SK-N-SH (cell line): Measurements from ENCODE around the gene PER1. TPM values are rescaled to one million over a fixed set of nuclear protein-coding genes. Genes with fewer than 3 reads are reported as not detected.

Experiments
- CTCF ChIA-PET: fragments of 300-600, 350-600 bp; formaldehyde crosslinking; extraction: SDS; loops from one replicate; lab custom pipeline; 2021; lab: Yijun Ruan, JAX
- POLR2A ChIA-PET: fragments of 350-600 bp; sonication (Branson Sonifier 250); formaldehyde crosslinking; extraction: SDS; loops from one replicate; lab custom pipeline; 2020; ENCODE audit warnings: antibody characterized with exemption, inconsistent platforms; lab: Yijun Ruan, JAX
- DNase-seq: peaks from one replicate; pipeline ENCODE4 v3.0.0; 2012
- H2AFZ ChIP-seq: fragments of 200-600 bp; sonication (generic); 2 replicates; pipeline ENCODE4 v1.8.1; 2016; ENCODE audit warnings: antibody characterized with exemption, mild to moderate bottlenecking, low read depth
- H3F3A ChIP-seq: fragments of 200-600 bp; sonication (generic); replicated peaks from 2 replicates; pipeline ENCODE3; 2016; ENCODE audit warnings: antibody characterized with exemption, mild to moderate bottlenecking; ENCODE audit not compliant: insufficient read depth
- H3K27ac ChIP-seq, 2 experiments: fragments of 200-500 bp in 1 of 2; fragments of 200-600 bp in 1 of 2; sonication (Bioruptor generic) in 1 of 2; sonication (generic), shearing (Covaris generic) in 1 of 2; 2 replicates each; pipeline versions ENCODE4 v1.5.1 to v1.6.1; 2014 to 2016; ENCODE audit warnings: low read depth in 2 of 2, inconsistent platforms in 1 of 2, low read length in 1 of 2, mild to moderate bottlenecking in 1 of 2, mixed read lengths in 1 of 2
- H3K27me3 ChIP-seq: fragments of 200-600 bp; sonication (generic), shearing (Covaris generic); 2 replicates; pipeline ENCODE4 v1.6.1; 2016; ENCODE audit warnings: mixed run types; ENCODE audit not compliant: insufficient read depth
- H3K36me3 ChIP-seq, 2 experiments: fragments of 200-500 bp in 1 of 2; fragments of 200-600 bp in 1 of 2; sonication (Bioruptor generic) in 1 of 2; sonication (generic) in 1 of 2; replicated peaks in 1 of 2; 2 replicates each; pipeline versions ENCODE3 to v1.5.1; 2014 to 2016; ENCODE audit warnings: low read length in 1 of 2, mild to moderate bottlenecking in 1 of 2; ENCODE audit not compliant: insufficient read depth in 2 of 2, control insufficient read depth in 1 of 2
- H3K4me1 ChIP-seq, 2 experiments: fragments of 200-500 bp in 1 of 2; fragments of 200-600 bp in 1 of 2; sonication (Bioruptor generic) in 1 of 2; sonication (generic), shearing (Covaris generic) in 1 of 2; 2 replicates each; pipeline versions ENCODE4 v1.5.1 to v1.6.1; 2014 to 2016; ENCODE audit warnings: low read depth in 1 of 2, low read length in 1 of 2, mixed run types in 1 of 2; ENCODE audit not compliant: insufficient read depth in 2 of 2, control insufficient read depth in 1 of 2
- H3K4me2 ChIP-seq: fragments of 200-600 bp; sonication (generic), shearing (Covaris generic); 2 replicates; pipeline ENCODE4 v1.6.1; 2017; ENCODE audit warnings: mixed run types
- H3K4me3 ChIP-seq, 2 experiments: fragments of 200-500 bp in 1 of 2; fragments of 200-600 bp in 1 of 2; sonication (Bioruptor generic) in 1 of 2; sonication (generic), shearing (Covaris generic) in 1 of 2; 2 replicates each; pipeline versions ENCODE4 v1.5.1 to v1.8.1; 2014 to 2016; ENCODE audit warnings: low read depth in 2 of 2, inconsistent platforms in 1 of 2, low read length in 1 of 2, mild to moderate bottlenecking in 1 of 2, mixed read lengths in 1 of 2, moderate library complexity in 1 of 2
- H3K79me2 ChIP-seq: fragments of 200-600 bp; sonication (generic); 2 replicates; pipeline ENCODE4 v1.8.1; 2017; ENCODE audit warnings: mild to moderate bottlenecking; ENCODE audit not compliant: insufficient read depth
- H3K9ac ChIP-seq: fragments of 200-600 bp; sonication (generic); 2 replicates; pipeline ENCODE4 v1.6.1; 2017; ENCODE audit warnings: mixed run types
- H3K9me2 ChIP-seq: fragments of 200-600 bp; sonication (generic); 2 replicates; pipeline ENCODE4 v1.6.1; 2017; ENCODE audit warnings: mixed run types
- H3K9me3 ChIP-seq: fragments of 200-600 bp; sonication (generic); 2 replicates; pipeline ENCODE4 v1.6.1; 2017; ENCODE audit warnings: mixed run types, mild to moderate bottlenecking, moderate library complexity
- H4K20me1 ChIP-seq: fragments of 200-600 bp; sonication (generic); 2 replicates; pipeline ENCODE4 v1.6.1; 2017; ENCODE audit warnings: mild to moderate bottlenecking, mixed run types; ENCODE audit not compliant: insufficient read depth
- ELF1 ChIP-seq: IDR thresholded peaks from 2 replicates; pipeline ENCODE4 v1.4.0; 2012
- FOXM1 ChIP-seq: IDR thresholded peaks from 2 replicates; pipeline ENCODE4 v1.4.0; 2012; ENCODE audit warnings: low read depth, mild to moderate bottlenecking
- GABPA ChIP-seq: IDR thresholded peaks from 2 replicates; pipeline ENCODE4 v1.4.0; 2012; ENCODE audit warnings: low read depth, mild to moderate bottlenecking
- IRF3 ChIP-seq: fragments of 150-350 bp; IDR thresholded peaks from 2 replicates; pipeline ENCODE4 v1.6.1; 2016; ENCODE audit warnings: mild to moderate bottlenecking, low read depth, low read length
- JUND ChIP-seq: IDR thresholded peaks from 2 replicates; pipeline ENCODE4 v1.4.0; 2012
- NFIC ChIP-seq: IDR thresholded peaks from 2 replicates; pipeline ENCODE4 v1.4.0; 2012; ENCODE audit warnings: borderline replicate concordance
- POLR2AphosphoS5 ChIP-seq: IDR thresholded peaks from 2 replicates; pipeline ENCODE4 v1.6.1; 2012; ENCODE audit warnings: low read depth, low read length
- REST ChIP-seq: IDR thresholded peaks from 2 replicates; pipeline ENCODE4 v1.6.1; 2012; ENCODE audit warnings: mild to moderate bottlenecking, low read depth, low read length, moderate library complexity
- SIN3A ChIP-seq: IDR thresholded peaks from 2 replicates; pipeline ENCODE4 v1.6.1; 2012; ENCODE audit warnings: low read depth, mild to moderate bottlenecking, low read length, moderate library complexity, borderline replicate concordance
- TCF12 ChIP-seq: IDR thresholded peaks from 2 replicates; pipeline ENCODE4 v1.4.0; 2012
- WGBS: methylation state at CpG from one replicate; pipeline ENCODE4 v1.1.6; 2017; ENCODE audit warnings: low lambda C conversion rate; 5-methylcytosine and 5-hydroxymethylcytosine counted together
- polyA plus RNA-seq, 3 experiments: library from polyadenylated mRNA; depleted of rRNA; stranded (reverse); fragments of >200 nt; gene quantifications; 2 replicates each; pipeline ENCODE4 v1.2.3, GENCODE V29; 2012
- TF ChIP-seq, protein P1 (sequence below): IDR thresholded peaks from 2 replicates; pipeline ENCODE4 v1.4.0; 2012; ENCODE audit warnings: low read depth, borderline replicate concordance
- TF ChIP-seq, protein P2 (sequence below): IDR thresholded peaks from 2 replicates; pipeline ENCODE4 v1.4.0; 2012; ENCODE audit warnings: low read depth
- TF ChIP-seq, protein P3 (sequence below): fragments of 150-350 bp; IDR thresholded peaks from 2 replicates; pipeline ENCODE4 v1.6.1; 2017; ENCODE audit warnings: antibody characterized with exemption, low read length, low read depth, borderline replicate concordance
- TF ChIP-seq, protein P4 (sequence below): IDR thresholded peaks from 2 replicates; pipeline ENCODE4 v1.4.0; 2012; ENCODE audit warnings: low read depth, borderline replicate concordance

The PER1 gene
- polyA plus RNA-seq, 1 of the 3 experiments (the other 2 are of a cell fraction) = 56.8 TPM

DNA sequence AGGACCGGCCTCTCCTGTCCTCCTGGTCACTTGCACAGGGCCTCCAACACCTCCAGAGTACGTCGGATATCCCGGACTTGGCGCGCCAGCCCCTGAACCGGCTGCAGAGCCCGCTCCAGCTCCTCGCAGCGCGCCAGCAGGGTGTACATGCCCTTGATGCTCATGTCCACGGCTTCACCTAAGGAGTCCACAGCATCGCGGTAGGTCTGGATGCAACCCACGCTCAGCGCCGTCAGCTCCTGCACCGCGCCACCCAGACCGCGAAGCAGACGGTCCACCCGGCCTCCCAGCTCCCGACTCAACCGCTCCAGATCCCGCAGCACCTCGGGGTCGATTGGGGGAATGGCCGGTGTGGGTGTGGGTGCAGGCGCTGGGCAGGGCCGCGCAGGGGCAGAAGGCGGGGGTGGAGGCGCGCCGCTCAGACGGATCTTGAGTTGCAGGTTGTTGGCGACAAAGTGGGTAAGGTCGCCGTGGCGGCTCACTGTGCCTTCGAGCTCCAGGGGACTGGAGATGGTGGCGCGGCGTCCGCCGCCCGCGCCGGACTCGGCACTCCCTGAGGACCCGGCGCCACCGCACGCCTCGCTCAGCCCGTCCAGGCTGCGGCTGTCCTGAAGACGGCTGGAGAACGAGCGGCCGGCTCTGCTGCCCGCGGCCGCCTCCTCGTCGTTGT is 37.0 kb upstream of the PER1 start:
- H3K27me3 ChIP-seq = no peaks in the 10 kb centered on the region
- DNase-seq = no peak
- peak overlapping the region; percentile 93 for H3K4me2 ChIP-seq
- H3K9me3 ChIP-seq = no peaks in the 10 kb centered on the region
- H3K9me2 ChIP-seq = no peaks in the 10 kb centered on the region
- peaks cover 13% of the 10 kb centered on the region for H4K20me1 ChIP-seq
- peaks cover 9 to 33% of the 10 kb centered on the region in 2 experiments; a peak in 3 of 4 replicates for H3K4me1 ChIP-seq
- H3K79me2 ChIP-seq = peaks cover 18% of the 10 kb centered on the region; the same call in 1 of the 2 replicates
- CTCF ChIA-PET = interaction anchor here (0.9 to 5.5 kb wide), 10 partner anchors 12 to 129 kb away, joined by 3 to 55 read pairs (median 4); partner anchors contain the start of gene ALOXE3
- peak overlapping the region; percentile 79 to 86 for H3K4me3 ChIP-seq
- H2AFZ ChIP-seq = no peak overlapping the region
- H3K36me3 ChIP-seq = no peaks in the 10 kb centered on the region
- 6% methylated on average over 13 of the region's 67 CpGs for WGBS
- H3K27ac ChIP-seq = peak overlapping the region; percentile 79 to 82; a peak in 3 of 4 replicates
- TF ChIP-seq JUND (no peak), ELF1 (no peak), SIN3A (no peak), IRF3 (no peak), GABPA (no peak), FOXM1 (no peak), POLR2AphosphoS5 (no peak), NFIC (no peak), TCF12 (no peak), REST (no peak)
- TF ChIP-seq, protein P1, sequence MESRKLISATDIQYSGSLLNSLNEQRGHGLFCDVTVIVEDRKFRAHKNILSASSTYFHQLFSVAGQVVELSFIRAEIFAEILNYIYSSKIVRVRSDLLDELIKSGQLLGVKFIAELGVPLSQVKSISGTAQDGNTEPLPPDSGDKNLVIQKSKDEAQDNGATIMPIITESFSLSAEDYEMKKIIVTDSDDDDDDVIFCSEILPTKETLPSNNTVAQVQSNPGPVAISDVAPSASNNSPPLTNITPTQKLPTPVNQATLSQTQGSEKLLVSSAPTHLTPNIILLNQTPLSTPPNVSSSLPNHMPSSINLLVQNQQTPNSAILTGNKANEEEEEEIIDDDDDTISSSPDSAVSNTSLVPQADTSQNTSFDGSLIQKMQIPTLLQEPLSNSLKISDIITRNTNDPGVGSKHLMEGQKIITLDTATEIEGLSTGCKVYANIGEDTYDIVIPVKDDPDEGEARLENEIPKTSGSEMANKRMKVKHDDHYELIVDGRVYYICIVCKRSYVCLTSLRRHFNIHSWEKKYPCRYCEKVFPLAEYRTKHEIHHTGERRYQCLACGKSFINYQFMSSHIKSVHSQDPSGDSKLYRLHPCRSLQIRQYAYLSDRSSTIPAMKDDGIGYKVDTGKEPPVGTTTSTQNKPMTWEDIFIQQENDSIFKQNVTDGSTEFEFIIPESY = no peak
- TF ChIP-seq, protein P2, sequence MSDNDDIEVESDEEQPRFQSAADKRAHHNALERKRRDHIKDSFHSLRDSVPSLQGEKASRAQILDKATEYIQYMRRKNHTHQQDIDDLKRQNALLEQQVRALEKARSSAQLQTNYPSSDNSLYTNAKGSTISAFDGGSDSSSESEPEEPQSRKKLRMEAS = no peak
- TF ChIP-seq, protein P3, sequence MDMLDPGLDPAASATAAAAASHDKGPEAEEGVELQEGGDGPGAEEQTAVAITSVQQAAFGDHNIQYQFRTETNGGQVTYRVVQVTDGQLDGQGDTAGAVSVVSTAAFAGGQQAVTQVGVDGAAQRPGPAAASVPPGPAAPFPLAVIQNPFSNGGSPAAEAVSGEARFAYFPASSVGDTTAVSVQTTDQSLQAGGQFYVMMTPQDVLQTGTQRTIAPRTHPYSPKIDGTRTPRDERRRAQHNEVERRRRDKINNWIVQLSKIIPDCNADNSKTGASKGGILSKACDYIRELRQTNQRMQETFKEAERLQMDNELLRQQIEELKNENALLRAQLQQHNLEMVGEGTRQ = no peak
- TF ChIP-seq, protein P4, sequence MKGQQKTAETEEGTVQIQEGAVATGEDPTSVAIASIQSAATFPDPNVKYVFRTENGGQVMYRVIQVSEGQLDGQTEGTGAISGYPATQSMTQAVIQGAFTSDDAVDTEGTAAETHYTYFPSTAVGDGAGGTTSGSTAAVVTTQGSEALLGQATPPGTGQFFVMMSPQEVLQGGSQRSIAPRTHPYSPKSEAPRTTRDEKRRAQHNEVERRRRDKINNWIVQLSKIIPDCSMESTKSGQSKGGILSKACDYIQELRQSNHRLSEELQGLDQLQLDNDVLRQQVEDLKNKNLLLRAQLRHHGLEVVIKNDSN = no peak
- peak overlapping the region; percentile 85 for H3K9ac ChIP-seq
- H3F3A ChIP-seq = peaks cover 43% of the 10 kb centered on the region
- POLR2A ChIA-PET = interaction anchor here (1.0 to 4.4 kb wide), 6 partner anchors 16 to 37 kb away, joined by 3 to 33 read pairs (median 4); partner anchors contain the start of genes AURKB and PER1
